SH-SY5Y (cell line): Measurements from ENCODE around the gene DUOX1.

ENCODE experiments used
- GATA2 ChIP-seq: IDR thresholded peaks from 2 replicates; pipeline ENCODE4 v1.6.1; 2011; ENCODE audit warnings: mild to moderate bottlenecking, low read depth, low read length
- GATA3 ChIP-seq: IDR thresholded peaks from 2 replicates; pipeline ENCODE4 v1.6.1; 2011; ENCODE audit warnings: low read depth, mild to moderate bottlenecking, low read length, moderate library complexity

- no peak for TF ChIP-seq GATA2
- no peak for TF ChIP-seq GATA3
Observed at GRCh38 chr15:45136378-45136764, 6.6 kb downstream of the DUOX1 start.
